A549 (cell line): ENCODE data around the gene BEST3. TPM values are rescaled to one million over a fixed set of nuclear protein-coding genes. Genes with fewer than 3 reads are reported as not detected.

Source experiments
- ATAC-seq, 2 experiments: fragments of 200-7000 bp in 1 of 2; fragments of >200 bp in 1 of 2; cut with Nextera tagmentation in 1 of 2; cut with Tn5 transposase in 1 of 2; 3 replicates each; pipeline versions ENCODE4 v1.8.0 to v1.9.1; 2018 to 2020; ENCODE audit warnings: mild to moderate bottlenecking in 1 of 2, moderate library complexity in 1 of 2
- CTCF ChIA-PET: fragments of 300-600 bp; sonication (Branson Sonifier 250); formaldehyde crosslinking; extraction: SDS; loops from one replicate; lab custom pipeline; 2021; ENCODE audit warnings: antibody characterized with exemption, inconsistent platforms; lab: Yijun Ruan, JAX
- POLR2A ChIA-PET: fragments of 350-600 bp; formaldehyde crosslinking; extraction: SDS; loops from one replicate; lab custom pipeline; 2021; ENCODE audit warnings: antibody characterized with exemption, inconsistent platforms; lab: Yijun Ruan, JAX
- DNase-seq, 2 experiments: peaks; one replicate each; pipeline versions ENCODE4 v3.0.0 to v3.0.0-alpha.2; 2011 to 2016; ENCODE audit warnings: low read depth in 1 of 2, low spot score in 1 of 2
- FAIRE-seq: peaks from 2 replicates; lab custom pipeline; 2011; peaks lifted over from hg19 to GRCh38; lab: Jason Lieb, UNC
- H3K27ac ChIP-seq, 2 experiments: fragments of >200 bp; sonication (Bioruptor Twin); formaldehyde crosslinking; 3 replicates each; pipeline ENCODE4 v1.5.1; 2016 to 2017
- H3K4me1 ChIP-seq: fragments of >200 bp; sonication (Bioruptor Twin); formaldehyde crosslinking; 3 replicates; pipeline ENCODE4 v1.6.1; 2016
- H3K4me2 ChIP-seq: fragments of >200 bp; sonication (Bioruptor Twin); formaldehyde crosslinking; 3 replicates; pipeline ENCODE4 v1.6.1; 2016
- H3K4me3 ChIP-seq: fragments of >200 bp; sonication (Bioruptor Twin); formaldehyde crosslinking; 3 replicates; pipeline ENCODE4 v1.5.1; 2016
- H3K9me3 ChIP-seq: fragments of >200 bp; sonication (Bioruptor Twin); formaldehyde crosslinking; 3 replicates; pipeline ENCODE4 v1.6.1; 2016
- CBX8 ChIP-seq: fragments of 200-600 bp; sonication (generic); IDR thresholded peaks from 2 replicates; pipeline ENCODE4 v1.6.1; 2016
- CEBPB ChIP-seq, 2 experiments: fragments of >200 bp in 1 of 2; sonication (Bioruptor Twin) in 1 of 2; formaldehyde crosslinking in 1 of 2; IDR thresholded peaks; 2 replicates each; pipeline ENCODE4 v1.6.1; 2012 to 2016
- CHD4 ChIP-seq: fragments of 200-600 bp; sonication (generic); IDR thresholded peaks from 2 replicates; pipeline ENCODE4 v1.6.1; 2016; ENCODE audit warnings: antibody characterized with exemption, mild to moderate bottlenecking, borderline replicate concordance
- EP300 ChIP-seq, 2 experiments: fragments of >200 bp; sonication (Bioruptor Twin); formaldehyde crosslinking; IDR thresholded peaks; 2 replicates in 1 of 2; 3 replicates in 1 of 2; pipeline ENCODE4 v1.6.1; 2016 to 2017
- FOSB ChIP-seq: fragments of 250-450 bp; sonication (Bioruptor Pico); IDR thresholded peaks from 2 replicates; pipeline ENCODE4 v1.5.0; 2020; ENCODE audit warnings: mild to moderate bottlenecking, moderate library complexity
- FOSL2 ChIP-seq, 2 experiments: fragments of 450-650 bp in 1 of 2; fragments of >200 bp in 1 of 2; sonication (Bioruptor Twin) in 1 of 2; formaldehyde crosslinking; IDR thresholded peaks; 2 replicates each; pipeline versions ENCODE4 v1.5.0 to v1.6.1; 2016 to 2020; ENCODE audit warnings: mild to moderate bottlenecking in 1 of 2, moderate library complexity in 1 of 2
- GATA3 ChIP-seq: IDR thresholded peaks from 2 replicates; pipeline ENCODE4 v1.6.1; 2012; ENCODE audit warnings: borderline replicate concordance
- HDAC2 ChIP-seq: fragments of 200-600 bp; sonication (generic); IDR thresholded peaks from 2 replicates; pipeline ENCODE4 v1.6.1; 2016
- HEYL ChIP-seq: fragments of 250-450 bp; sonication (Bioruptor Pico); IDR thresholded peaks from 2 replicates; pipeline ENCODE4 v1.8.0; 2021; ENCODE audit warnings: mild to moderate bottlenecking, moderate library complexity
- HOXA7 ChIP-seq: fragments of 250-450 bp; sonication (Bioruptor Pico); IDR thresholded peaks from 2 replicates; pipeline ENCODE4 v1.5.0; 2020; ENCODE audit warnings: mild to moderate bottlenecking, moderate library complexity
- HOXB13 ChIP-seq: fragments of 250-450 bp; sonication (Bioruptor Pico); IDR thresholded peaks from 2 replicates; pipeline ENCODE4 v1.5.0; 2020; ENCODE audit warnings: low read depth, mild to moderate bottlenecking, moderate library complexity
- KDM5A ChIP-seq: fragments of 200-600 bp; sonication (generic); IDR thresholded peaks from 2 replicates; pipeline ENCODE4 v1.6.1; 2016; ENCODE audit warnings: antibody characterized with exemption, mild to moderate bottlenecking
- MAFK ChIP-seq: fragments of 450-650 bp; IDR thresholded peaks from 2 replicates; pipeline ENCODE4 v1.6.1; 2014; ENCODE audit not compliant: partially characterized antibody
- MYC ChIP-seq: IDR thresholded peaks from 2 replicates; pipeline ENCODE4 v1.6.1; 2012; ENCODE audit warnings: mild to moderate bottlenecking, inconsistent platforms, low read length, improper control_type of control experiment, borderline replicate concordance
- NFE2L2 ChIP-seq: fragments of 150-350 bp; conservative IDR thresholded peaks from 2 replicates; pipeline ENCODE4 v1.6.1; 2014; ENCODE audit warnings: low read length
- NR3C1 ChIP-seq: fragments of >200 bp; sonication (Bioruptor Twin); formaldehyde crosslinking; IDR thresholded peaks from 3 replicates; pipeline ENCODE4 v1.6.1; 2017
- PHF8 ChIP-seq: fragments of 200-600 bp; sonication (generic); IDR thresholded peaks from 2 replicates; pipeline ENCODE4 v1.6.1; 2016; ENCODE audit warnings: low read depth, mild to moderate bottlenecking, antibody characterized with exemption, moderate library complexity, borderline replicate concordance
- POLR2A ChIP-seq: IDR thresholded peaks from 2 replicates; pipeline ENCODE4 v1.6.1; 2012; ENCODE audit warnings: mild to moderate bottlenecking, low read length
- RARB ChIP-seq: fragments of 250-450 bp; sonication (Bioruptor Pico); IDR thresholded peaks from 2 replicates; pipeline ENCODE4 v1.8.0; 2021; ENCODE audit warnings: mild to moderate bottlenecking, moderate library complexity
- RCOR1 ChIP-seq: fragments of 150-350 bp; IDR thresholded peaks from 2 replicates; pipeline ENCODE4 v1.6.1; 2014; ENCODE audit warnings: antibody characterized with exemption, low read length, low read depth
- RNF2 ChIP-seq: fragments of 200-600 bp; sonication (generic); IDR thresholded peaks from 2 replicates; pipeline ENCODE4 v1.6.1; 2016; ENCODE audit warnings: low read depth, mild to moderate bottlenecking, antibody characterized with exemption, moderate library complexity, borderline replicate concordance
- SMC3 ChIP-seq: fragments of >200 bp; sonication (Bioruptor Twin); formaldehyde crosslinking; IDR thresholded peaks from 3 replicates; pipeline ENCODE4 v1.6.1; 2018; ENCODE audit warnings: inconsistent platforms
- SREBF2 ChIP-seq: fragments of 450-650 bp; IDR thresholded peaks from 2 replicates; pipeline ENCODE4 v1.6.1; 2014; ENCODE audit warnings: mild to moderate bottlenecking, moderate library complexity
- ZC3H11A ChIP-seq: fragments of 450-650 bp; IDR thresholded peaks from 2 replicates; pipeline ENCODE4 v1.6.1; 2014; ENCODE audit warnings: antibody characterized with exemption, mild to moderate bottlenecking
- WGBS: methylation state at CpG from one replicate; pipeline ENCODE4 v1.1.6; 2017; ENCODE audit errors: missing lambda C conversion rate; 5-methylcytosine and 5-hydroxymethylcytosine counted together
- polyA plus RNA-seq, 4 experiments: library from polyadenylated mRNA; depleted of rRNA in 3 of 4; stranded (reverse); fragments of >200 nt; fragmentation: RNase III in 1 of 4; extraction: RNeasy Plus Mini Kit Qiagen cat#74134 plus additional on column Dnase treatment in 1 of 4; gene quantifications; 2 replicates in 3 of 4; 3 replicates in 1 of 4; pipeline ENCODE4 v1.2.3, GENCODE V29; 2011 to 2017
- TF ChIP-seq, protein P1 (sequence below): fragments of >200 bp; sonication (Bioruptor Twin); formaldehyde crosslinking; IDR thresholded peaks from 2 replicates; pipeline ENCODE4 v1.6.1; 2016
- TF ChIP-seq, protein P2 (sequence below): IDR thresholded peaks from 2 replicates; pipeline ENCODE4 v1.6.1; 2012
- TF ChIP-seq, protein P3 (sequence below): fragments of 200-600 bp; sonication (generic); IDR thresholded peaks from 2 replicates; pipeline ENCODE4 v1.6.1; 2016; ENCODE audit warnings: antibody characterized with exemption, mild to moderate bottlenecking, moderate library complexity

Gene BEST3
- polyA plus RNA-seq, 2 of the 4 experiments (the other 2 are of a cell fraction) = 0.57 to 1.2 TPM

DNA sequence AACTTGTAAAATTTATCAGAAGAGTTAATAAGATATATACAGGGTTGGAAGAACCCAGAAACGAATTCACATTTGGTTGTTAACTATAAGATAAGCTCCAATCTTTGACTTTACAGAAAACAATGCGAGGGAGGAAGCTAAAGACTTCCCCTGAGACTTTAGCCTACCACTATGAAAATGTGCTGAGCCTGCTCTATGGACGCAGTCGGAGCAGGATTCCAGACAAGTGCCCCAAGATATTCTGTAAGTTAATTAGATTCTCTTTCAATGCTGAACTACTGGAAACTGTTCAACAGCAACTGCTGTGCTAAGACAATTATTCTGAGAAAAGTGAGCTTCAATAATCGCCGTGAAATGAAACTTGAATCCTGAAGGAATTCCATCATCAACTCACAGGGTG is 80.1 kb downstream of the BEST3 start:
- ATAC-seq (no peak), DNase-seq (no peak), FAIRE-seq (no peak)
- CTCF ChIA-PET = interaction anchor here (0.8 to 8.1 kb wide), 5 partner anchors 9 to 119 kb away, joined by 3 to 53 read pairs (median 3); no protein-coding TSS in a partner anchor
- Histone ChIP-seq H3K4me2 (no peak overlapping the region), H3K27ac (no peak overlapping the region), H3K9me3 (no peaks in the 10 kb centered on the region), H3K4me1 (no peaks in the 10 kb centered on the region), H3K4me3 (no peak overlapping the region)
- 68% methylated on average over 6 of the region's 6 CpGs for WGBS
- POLR2A ChIA-PET = no interaction called here
- TF ChIP-seq HDAC2 (no peak), MAFK (no peak), NFE2L2 (no peak), MYC (no peak), HOXB13 (CRISPR knock-in tag) (no peak), POLR2A (no peak), SREBF2 (no peak)

DNA sequence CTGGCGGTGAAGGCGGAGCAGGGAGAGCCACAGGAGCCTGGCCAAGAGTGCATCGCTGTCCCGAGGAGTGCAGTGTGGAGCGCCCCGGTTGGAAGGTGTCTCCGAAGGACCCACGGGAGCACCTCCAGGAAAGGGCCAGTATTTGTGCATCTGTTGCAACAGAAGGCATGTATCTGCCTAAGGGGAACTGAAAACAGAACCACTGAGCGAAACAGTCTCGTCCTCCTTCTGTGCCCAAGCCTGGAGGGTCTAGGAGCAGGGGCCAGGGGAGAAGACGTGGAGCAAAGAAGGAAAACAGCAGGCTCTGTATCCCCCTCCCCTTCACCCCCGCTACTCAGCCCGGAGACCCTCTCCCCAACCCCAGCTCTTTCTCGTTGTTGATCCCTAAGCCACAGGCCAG is 83.1 kb downstream of the BEST3 start:
- CTCF ChIA-PET = interaction anchor here (8.1 kb wide), 1 partner anchor 22 kb away, joined by 53 read pairs; no protein-coding TSS in a partner anchor
- no peaks in the 10 kb centered on the region for H3K4me1 ChIP-seq
- H3K9me3 ChIP-seq = no peaks in the 10 kb centered on the region
- no peak for FAIRE-seq
- H3K4me3 ChIP-seq = no peak overlapping the region
- ATAC-seq = no peak; a peak in 1 of 6 replicates
- no peak overlapping the region for H3K27ac ChIP-seq
- POLR2A ChIA-PET = no interaction called here
- H3K4me2 ChIP-seq = no peak overlapping the region
- no peak for TF ChIP-seq CBX8
- no peak for TF ChIP-seq NR3C1
- TF ChIP-seq ZC3H11A = no peak
- no peak for TF ChIP-seq FOSL2 (IDR thresholded peaks at IDR 0.05)
- TF ChIP-seq FOSL2 (CRISPR knock-in tag; IDR thresholded peaks at IDR 0.05) = no peak
- TF ChIP-seq HOXA7 (CRISPR knock-in tag) = no peak
- no peak for TF ChIP-seq RARB (CRISPR knock-in tag)
- no peak for TF ChIP-seq HEYL
- TF ChIP-seq EP300 (IDR thresholded peaks at IDR 0.05) = no peak
- no peak for TF ChIP-seq PHF8
- TF ChIP-seq, protein P1, sequence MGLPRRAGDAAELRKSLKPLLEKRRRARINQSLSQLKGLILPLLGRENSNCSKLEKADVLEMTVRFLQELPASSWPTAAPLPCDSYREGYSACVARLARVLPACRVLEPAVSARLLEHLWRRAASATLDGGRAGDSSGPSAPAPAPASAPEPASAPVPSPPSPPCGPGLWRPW = no peak
- TF ChIP-seq FOSB = no peak
- TF ChIP-seq SMC3 = no peak
- no peak for TF ChIP-seq MAFK
- no peak for TF ChIP-seq RCOR1
- TF ChIP-seq CHD4 = no peak
- TF ChIP-seq KDM5A = no peak
- DNase-seq = no peak
- WGBS = 47% methylated on average over 14 of the region's 14 CpGs

DNA sequence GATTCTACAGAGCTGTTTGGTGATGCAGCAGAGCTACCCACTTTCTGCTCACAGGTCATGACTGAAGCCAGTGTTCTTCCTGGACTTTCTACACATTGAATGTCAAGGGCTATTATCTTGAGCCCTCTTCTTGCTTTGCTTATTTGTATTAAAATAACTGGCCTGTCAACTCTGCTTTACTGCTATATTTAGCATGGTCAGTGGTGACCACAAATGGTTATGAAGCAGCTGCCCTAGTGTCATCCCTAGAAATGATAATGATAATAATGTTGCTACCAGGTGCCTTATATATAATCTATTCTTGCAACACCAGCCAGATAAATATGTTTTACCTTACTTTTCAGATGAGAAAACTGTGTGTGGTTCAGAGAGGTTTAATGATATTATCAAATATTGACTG is 85.8 kb downstream of the BEST3 start:
- H3K4me3 ChIP-seq = no peak overlapping the region
- POLR2A ChIA-PET = no interaction called here
- DNase-seq = no peak
- H3K4me1 ChIP-seq = no peaks in the 10 kb centered on the region
- FAIRE-seq = no peak
- no peak for TF ChIP-seq CEBPB (IDR thresholded peaks at IDR 0.05)
- TF ChIP-seq GATA3 = no peak
- TF ChIP-seq POLR2A = no peak
- no peak for TF ChIP-seq RCOR1
- TF ChIP-seq, protein P2, sequence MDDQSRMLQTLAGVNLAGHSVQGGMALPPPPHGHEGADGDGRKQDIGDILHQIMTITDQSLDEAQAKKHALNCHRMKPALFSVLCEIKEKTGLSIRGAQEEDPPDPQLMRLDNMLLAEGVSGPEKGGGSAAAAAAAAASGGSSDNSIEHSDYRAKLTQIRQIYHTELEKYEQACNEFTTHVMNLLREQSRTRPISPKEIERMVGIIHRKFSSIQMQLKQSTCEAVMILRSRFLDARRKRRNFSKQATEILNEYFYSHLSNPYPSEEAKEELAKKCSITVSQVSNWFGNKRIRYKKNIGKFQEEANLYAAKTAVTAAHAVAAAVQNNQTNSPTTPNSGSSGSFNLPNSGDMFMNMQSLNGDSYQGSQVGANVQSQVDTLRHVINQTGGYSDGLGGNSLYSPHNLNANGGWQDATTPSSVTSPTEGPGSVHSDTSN = no peak
- TF ChIP-seq, protein P3, sequence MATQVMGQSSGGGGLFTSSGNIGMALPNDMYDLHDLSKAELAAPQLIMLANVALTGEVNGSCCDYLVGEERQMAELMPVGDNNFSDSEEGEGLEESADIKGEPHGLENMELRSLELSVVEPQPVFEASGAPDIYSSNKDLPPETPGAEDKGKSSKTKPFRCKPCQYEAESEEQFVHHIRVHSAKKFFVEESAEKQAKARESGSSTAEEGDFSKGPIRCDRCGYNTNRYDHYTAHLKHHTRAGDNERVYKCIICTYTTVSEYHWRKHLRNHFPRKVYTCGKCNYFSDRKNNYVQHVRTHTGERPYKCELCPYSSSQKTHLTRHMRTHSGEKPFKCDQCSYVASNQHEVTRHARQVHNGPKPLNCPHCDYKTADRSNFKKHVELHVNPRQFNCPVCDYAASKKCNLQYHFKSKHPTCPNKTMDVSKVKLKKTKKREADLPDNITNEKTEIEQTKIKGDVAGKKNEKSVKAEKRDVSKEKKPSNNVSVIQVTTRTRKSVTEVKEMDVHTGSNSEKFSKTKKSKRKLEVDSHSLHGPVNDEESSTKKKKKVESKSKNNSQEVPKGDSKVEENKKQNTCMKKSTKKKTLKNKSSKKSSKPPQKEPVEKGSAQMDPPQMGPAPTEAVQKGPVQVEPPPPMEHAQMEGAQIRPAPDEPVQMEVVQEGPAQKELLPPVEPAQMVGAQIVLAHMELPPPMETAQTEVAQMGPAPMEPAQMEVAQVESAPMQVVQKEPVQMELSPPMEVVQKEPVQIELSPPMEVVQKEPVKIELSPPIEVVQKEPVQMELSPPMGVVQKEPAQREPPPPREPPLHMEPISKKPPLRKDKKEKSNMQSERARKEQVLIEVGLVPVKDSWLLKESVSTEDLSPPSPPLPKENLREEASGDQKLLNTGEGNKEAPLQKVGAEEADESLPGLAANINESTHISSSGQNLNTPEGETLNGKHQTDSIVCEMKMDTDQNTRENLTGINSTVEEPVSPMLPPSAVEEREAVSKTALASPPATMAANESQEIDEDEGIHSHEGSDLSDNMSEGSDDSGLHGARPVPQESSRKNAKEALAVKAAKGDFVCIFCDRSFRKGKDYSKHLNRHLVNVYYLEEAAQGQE = no peak
- no peak for TF ChIP-seq RNF2
- TF ChIP-seq HOXA7 (CRISPR knock-in tag) = no peak
- TF ChIP-seq, all 56 proteins: peak for 0
- CTCF ChIA-PET = interaction anchor here (1.0 kb wide), 1 partner anchor 17 kb away, joined by 3 read pairs; no protein-coding TSS in a partner anchor
- no peaks in the 10 kb centered on the region for H3K9me3 ChIP-seq
- H3K27ac ChIP-seq = no peak overlapping the region
- no peak for ATAC-seq
- no peak overlapping the region for H3K4me2 ChIP-seq
